ENCODE data around the gene MAML2. TPM values are rescaled to one million over a fixed set of nuclear protein-coding genes. Genes with fewer than 3 reads are reported as not detected.

The MAML2 gene
- total and polyA plus RNA-seq, 2 of the 8 experiments (the other 6 are each of a cell fraction or from before 2014, with no cell fraction given), result 3.8 to 6.6 TPM

DNA sequence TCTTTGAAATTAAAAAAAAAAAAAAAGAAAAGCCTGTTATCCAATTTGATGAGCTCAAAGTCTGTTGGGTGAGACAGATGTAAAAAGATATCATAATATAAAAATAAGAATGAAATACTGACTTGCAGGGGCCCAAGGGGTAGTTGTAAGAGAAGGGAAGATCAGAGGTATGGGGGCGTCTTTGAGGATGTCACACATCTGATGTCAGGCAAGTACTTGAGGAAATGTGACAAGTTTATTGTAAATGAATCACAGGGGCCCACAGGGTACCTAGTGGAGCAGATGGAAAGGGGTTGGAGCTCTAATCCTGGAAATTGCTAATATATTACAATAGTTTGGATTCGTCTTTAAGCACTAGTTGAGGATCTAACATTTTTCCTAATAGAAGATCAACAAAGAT is 131.6 kb downstream of the MAML2 start:
- Histone ChIP-seq H3K27ac (ENCODE audit: low read depth, low read length) (no peak overlapping the region), H3K14ac (ENCODE audit: insufficient read length) (no peak overlapping the region), H2BK12ac (ENCODE audit: low read depth, low read length) (no peak overlapping the region), H3K9ac (replicated peaks in 1 of 4; ENCODE audit: extremely low read depth in 1 of 4, low read depth in 3 of 4, low read length in 3 of 4) (no peak overlapping the region), H2AK5ac (ENCODE audit: low read depth, low read length) (no peak overlapping the region), H4K20me1 (replicated peaks in 1 of 2; ENCODE audit: control insufficient read depth in 1 of 2, insufficient read depth in 2 of 2, low read length in 2 of 2) (no peaks in the 10 kb centered on the region), H3K79me1 (ENCODE audit: low read depth, low read length) (no peaks in the 10 kb centered on the region), H3K36me3 (ENCODE audit: control insufficient read depth in 2 of 4, insufficient read depth in 4 of 4, low read length in 3 of 4) (no peaks in the 10 kb centered on the region), H2AFZ (ENCODE audit: low read length) (no peak overlapping the region), H4K5ac (ENCODE audit: insufficient read length, low read depth, low read length) (no peak overlapping the region), H3K4me1 (replicated peaks in 1 of 4; ENCODE audit: control insufficient read depth in 3 of 4, insufficient read depth in 4 of 4, low read length in 3 of 4) (peaks cover 0 to 5% (median 1%) of the 10 kb centered on the region in 4 experiments; a peak in 3 of 7 replicates), H2BK15ac (ENCODE audit: low read length) (no peak overlapping the region), H3K56ac (replicated peaks; ENCODE audit: insufficient read length, low read depth, low read length) (no peak overlapping the region), H2BK5ac (ENCODE audit: low read depth, low read length) (no peak overlapping the region), H3K4me3 (ENCODE audit: extremely low read depth in 1 of 4, insufficient read depth in 2 of 4, low read depth in 3 of 4, low read length in 4 of 4) (no peak overlapping the region), H3K79me2 (ENCODE audit: control insufficient read depth in 1 of 2, insufficient read depth in 2 of 2, low read length in 2 of 2) (no peaks in the 10 kb centered on the region), H3K4ac (replicated peaks; ENCODE audit: insufficient read length, low read depth, low read length) (no peak overlapping the region), H4K91ac (replicated peaks; ENCODE audit: insufficient read length, low read length) (no peak overlapping the region), H2BK20ac (ENCODE audit: low read length) (no peak overlapping the region), H3K18ac (ENCODE audit: extremely low read depth, low read length) (no peak overlapping the region), H3K23ac (ENCODE audit: insufficient read length) (no peak overlapping the region), H3K23me2 (ENCODE audit: low read depth, low read length) (no peaks in the 10 kb centered on the region; the same call in 1 of the 2 replicates), H3K9me3 (ENCODE audit: insufficient read depth in 2 of 2, low read depth in 1 of 2, low read length in 1 of 2) (no peaks in the 10 kb centered on the region), H4K8ac (ENCODE audit: extremely low read depth, insufficient read depth, low read length) (no peak overlapping the region), H3K27me3 (replicated peaks in 1 of 4; ENCODE audit: control insufficient read depth in 3 of 4, extremely low read depth in 1 of 4, insufficient read depth in 3 of 4, low read length in 3 of 4) (no peaks in the 10 kb centered on the region), H3K4me2 (ENCODE audit: insufficient read depth in 1 of 2, low read depth in 2 of 2, low read length in 2 of 2) (no peak overlapping the region), H2BK120ac (replicated peaks; ENCODE audit: low read depth, low read length) (no peak overlapping the region)
- FAIRE-seq (no peak), DNase-seq (ENCODE audit: low read depth in 1 of 2, low spot score in 2 of 2) (no peak)
- TF ChIP-seq CBX8 (IDR thresholded peaks at IDR 0.05; ENCODE audit: borderline replicate concordance, low read depth, low read length) (no peak), SP4 (IDR thresholded peaks at IDR 0.05; ENCODE audit: low read length) (no peak), HDAC6 (IDR thresholded peaks at IDR 0.05; ENCODE audit: low read depth, low read length) (no peak), EP300 (IDR thresholded peaks at IDR 0.05; ENCODE audit: borderline replicate concordance in 1 of 2, low read depth in 2 of 2, low read length in 2 of 2) (no peak), SIRT6 (IDR thresholded peaks at IDR 0.05; ENCODE audit: low read length) (no peak), FOSL1 (IDR thresholded peaks at IDR 0.05; ENCODE audit: insufficient read depth, low read depth, low read length) (no peak), TAF1 (IDR thresholded peaks at IDR 0.05; ENCODE audit: low read depth, low read length) (no peak), ZNF274 (IDR thresholded peaks at IDR 0.05; ENCODE audit: borderline replicate concordance, extremely low read depth, low read length) (no peak), CHD2 (IDR thresholded peaks at IDR 0.05; ENCODE audit: low read length) (no peak), KDM5A (IDR thresholded peaks at IDR 0.05; ENCODE audit: low read length) (no peak), JUND (IDR thresholded peaks at IDR 0.05; ENCODE audit: low read length) (no peak), SRF (IDR thresholded peaks at IDR 0.05; ENCODE audit: low read depth, low read length) (no peak), TAF7 (optimal IDR thresholded peaks at IDR 0.05; ENCODE audit: borderline replicate concordance, low read depth, low read length) (no peak)
- TF ChIP-seq, protein P1, sequence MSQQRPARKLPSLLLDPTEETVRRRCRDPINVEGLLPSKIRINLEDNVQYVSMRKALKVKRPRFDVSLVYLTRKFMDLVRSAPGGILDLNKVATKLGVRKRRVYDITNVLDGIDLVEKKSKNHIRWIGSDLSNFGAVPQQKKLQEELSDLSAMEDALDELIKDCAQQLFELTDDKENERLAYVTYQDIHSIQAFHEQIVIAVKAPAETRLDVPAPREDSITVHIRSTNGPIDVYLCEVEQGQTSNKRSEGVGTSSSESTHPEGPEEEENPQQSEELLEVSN (IDR thresholded peaks at IDR 0.05), result no peak
- TF ChIP-seq, protein P2, sequence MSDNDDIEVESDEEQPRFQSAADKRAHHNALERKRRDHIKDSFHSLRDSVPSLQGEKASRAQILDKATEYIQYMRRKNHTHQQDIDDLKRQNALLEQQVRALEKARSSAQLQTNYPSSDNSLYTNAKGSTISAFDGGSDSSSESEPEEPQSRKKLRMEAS (IDR thresholded peaks at IDR 0.05), result no peak
- POLR2A ChIA-PET (ENCODE audit: partially characterized antibody), result no interaction called here
- CTCF ChIA-PET (ENCODE audit: partially characterized antibody), result interaction anchor here (0.8 kb wide), 1 partner anchor 132 kb away, joined by 3 read pairs; no protein-coding TSS in a partner anchor
- 88% methylated on average over 2 of the region's 2 CpGs; no CpG with 5 or more reads in 1 of the 2 experiments for WGBS, 2 experiments (ENCODE audit: extremely low coverage in 1 of 2, insufficient coverage in 1 of 2, insufficient read length in 1 of 2, insufficient replicate concordance in 2 of 2, low coverage in 1 of 2, low lambda C conversion rate in 2 of 2, missing lambda C conversion rate in 1 of 2)
